NCI-H128 (cell line): ENCODE measurements around the gene SLC22A9.
"Not testable (repeated sequence)": the region's sequence is repeated elsewhere in the genome, so short reads cannot be mapped to it uniquely, and the experiment has no call there.

Source experiments
- DNase-seq: peaks from one replicate; lab custom pipeline; 2025; ENCODE audit not compliant: unreplicated experiment; lab: John Stamatoyannopoulos, UW

SLC22A9 gene

GRCh38 chr11:63369165-63369970, at the start of gene SLC22A9:
Gene SLC22A9, plus strand, starts transcription at chr11:63369785. Its CDS starts 272 bp downstream, at chr11:63370057.
- DNase-seq = no peak

GRCh38 chr11:63321723-63322122, 47.9 kb upstream of the SLC22A9 start:
- no peak for DNase-seq

- DNase-seq = not testable (repeated sequence)
Observed at GRCh38 chr11:63335089-63335488, 34.5 kb upstream of the SLC22A9 start.

GRCh38 chr11:63337070-63337469, 32.5 kb upstream of the SLC22A9 start:
- DNase-seq = no peak

GRCh38 chr11:63343130-63343529, 26.5 kb upstream of the SLC22A9 start:
- DNase-seq = no peak

GRCh38 chr11:63352144-63352543, 17.4 kb upstream of the SLC22A9 start:
- DNase-seq = no peak

- DNase-seq = no peak
Observed at GRCh38 chr11:63362196-63362793, 7.3 kb upstream of the SLC22A9 start.

GRCh38 chr11:63369971-63370588, 495 bp downstream of the SLC22A9 start:
- DNase-seq = no peak

- no peak for DNase-seq
Observed at GRCh38 chr11:63371396-63371795, 1.8 kb downstream of the SLC22A9 start.

- DNase-seq = no peak
Observed at GRCh38 chr11:63375434-63375833, 5.8 kb downstream of the SLC22A9 start.

- no peak for DNase-seq
Observed at GRCh38 chr11:63380130-63380529, 10.5 kb downstream of the SLC22A9 start.

GRCh38 chr11:63395697-63396096, 26.1 kb downstream of the SLC22A9 start:
- DNase-seq = no peak

GRCh38 chr11:63404161-63404935, 34.8 kb downstream of the SLC22A9 start:
- DNase-seq = no peak

- no peak for DNase-seq
Observed at GRCh38 chr11:63405114-63405513, 35.5 kb downstream of the SLC22A9 start.

GRCh38 chr11:63406458-63406857, 36.9 kb downstream of the SLC22A9 start:
- no peak for DNase-seq

GRCh38 chr11:63417174-63417852, 47.7 kb downstream of the SLC22A9 start:
- no peak for DNase-seq

- DNase-seq = no peak
Observed at GRCh38 chr11:63427971-63428508, 58.5 kb downstream of the SLC22A9 start.

GRCh38 chr11:63430731-63431130, 61.1 kb downstream of the SLC22A9 start:
- DNase-seq = not testable (repeated sequence)

GRCh38 chr11:63435351-63435750, 65.8 kb downstream of the SLC22A9 start:
- not testable (repeated sequence) for DNase-seq

- DNase-seq = not testable (repeated sequence)
Observed at GRCh38 chr11:63435831-63436230, 66.2 kb downstream of the SLC22A9 start.
